HepG2 (cell line): ENCODE measurements around the gene PDE4C. TPM values are rescaled to one million over a fixed set of nuclear protein-coding genes. Genes with fewer than 3 reads are reported as not detected.

Experiments used
- ATAC-seq: fragments of 200-7000 bp; cut with Tn5 transposase; 3 replicates; pipeline ENCODE4 v1.9.1; 2020; ENCODE audit warnings: mild to moderate bottlenecking, moderate library complexity
- BruUV-seq: library from RNA; stranded (reverse); fragments of 400-500 nt; replicated peaks from 2 replicates; lab custom pipeline; 2021; lab: Mats Ljungman, UMichigan
- CTCF ChIA-PET: fragments of 300-600 bp; formaldehyde crosslinking; extraction: SDS; loops from one replicate; lab custom pipeline; 2021; ENCODE audit warnings: low total read pairs, inconsistent platforms, low intra/inter-chr PET ratio; lab: Yijun Ruan, JAX
- POLR2A ChIA-PET: fragments of 350-600 bp; sonication (Branson Sonifier 250); formaldehyde crosslinking; loops from one replicate; lab custom pipeline; 2020; ENCODE audit warnings: antibody characterized with exemption, inconsistent platforms; lab: Yijun Ruan, JAX
- DNase-seq: peaks from one replicate; pipeline ENCODE4 v3.0.0-alpha.2; 2015; ENCODE audit warnings: low spot score
- FAIRE-seq: peaks from 3 replicates; lab custom pipeline; 2011; peaks lifted over from hg19 to GRCh38; lab: Jason Lieb, UNC
- H2AFZ ChIP-seq: one replicate; pipeline ENCODE4 v1.6.1; 2011; ENCODE audit warnings: low read length, inconsistent platforms
- H3K27ac ChIP-seq: fragments of 300-600 bp; 3 replicates; pipeline ENCODE4 v1.8.0; 2011; ENCODE audit warnings: mixed run types, mild to moderate bottlenecking, mixed read lengths, low read length, inconsistent platforms; ENCODE audit not compliant: insufficient read depth; ENCODE audit errors: extremely low read length
- H3K27me3 ChIP-seq, 2 experiments: fragments of 200-600 bp in 1 of 2; 2 replicates in 1 of 2; 3 replicates in 1 of 2; pipeline versions ENCODE4 v1.6.0 to v1.8.0; 2011; ENCODE audit warnings: low read length in 2 of 2, mild to moderate bottlenecking in 2 of 2, moderate library complexity in 2 of 2, inconsistent platforms in 1 of 2; ENCODE audit not compliant: insufficient read depth in 2 of 2, control insufficient read depth in 1 of 2
- H3K36me3 ChIP-seq, 2 experiments: fragments of 200-600 bp in 1 of 2; replicated peaks in 1 of 2; 2 replicates in 1 of 2; 3 replicates in 1 of 2; pipeline versions ENCODE4 v1.5.1 to v1.8.0; 2011; ENCODE audit warnings: low read length in 2 of 2, inconsistent platforms in 1 of 2; ENCODE audit not compliant: insufficient read depth in 2 of 2, control insufficient read depth in 1 of 2
- H3K4me1 ChIP-seq: 2 replicates; pipeline ENCODE4 v1.5.1; 2012; ENCODE audit warnings: low read length, inconsistent platforms; ENCODE audit not compliant: insufficient read depth
- H3K4me2 ChIP-seq: 2 replicates; pipeline ENCODE4 v1.6.0; 2011; ENCODE audit warnings: low read depth, low read length, inconsistent platforms
- H3K4me3 ChIP-seq, 3 experiments: fragments of 200-600 bp in 1 of 3; sonication (generic), shearing (Covaris generic) in 1 of 3; replicated peaks in 1 of 3; 2 replicates each; pipeline ENCODE4 v1.5.1; 2011 to 2016; ENCODE audit warnings: low read length in 3 of 3, inconsistent platforms in 2 of 3, low read depth in 2 of 3, mild to moderate bottlenecking in 2 of 3, control low read depth in 1 of 3, mixed read lengths in 1 of 3; ENCODE audit not compliant: insufficient read depth in 1 of 3
- H3K79me2 ChIP-seq: one replicate; pipeline ENCODE4 v1.6.1; 2011; ENCODE audit warnings: low read length, inconsistent platforms; ENCODE audit not compliant: insufficient read depth
- H3K9ac ChIP-seq: 2 replicates; pipeline ENCODE4 v1.6.0; 2011; ENCODE audit warnings: mild to moderate bottlenecking, low read depth, low read length, inconsistent platforms; ENCODE audit not compliant: insufficient read depth
- H3K9me3 ChIP-seq: 2 replicates; pipeline ENCODE4 v1.5.1; 2012; ENCODE audit warnings: mild to moderate bottlenecking, low read length
- H4K20me1 ChIP-seq: 2 replicates; pipeline ENCODE4 v1.6.0; 2011; ENCODE audit warnings: inconsistent platforms, mild to moderate bottlenecking, low read length, moderate library complexity; ENCODE audit not compliant: insufficient read depth
- JUNB ChIP-seq: sonication (generic); formaldehyde crosslinking; IDR thresholded peaks from 2 replicates; pipeline ENCODE4 v1.8.0; 2022; ENCODE audit warnings: missing genetic modification reagents, mild to moderate bottlenecking, borderline replicate concordance
- MAFG ChIP-seq: sonication (generic); formaldehyde crosslinking; IDR thresholded peaks from 2 replicates; pipeline ENCODE4 v1.5.1; 2020; ENCODE audit warnings: mild to moderate bottlenecking, missing genetic modification reagents
- MED13 ChIP-seq: sonication (generic); formaldehyde crosslinking; IDR thresholded peaks from 2 replicates; pipeline ENCODE4 v1.5.0; 2020; ENCODE audit warnings: missing genetic modification reagents
- SIX4 ChIP-seq: sonication (generic); formaldehyde crosslinking; IDR thresholded peaks from 2 replicates; pipeline ENCODE4 v1.4.0; 2020; ENCODE audit warnings: missing genetic modification reagents
- ZMYM2 ChIP-seq: sonication (generic); formaldehyde crosslinking; IDR thresholded peaks from 2 replicates; pipeline ENCODE4 v1.8.0; 2022; ENCODE audit warnings: mild to moderate bottlenecking, missing genetic modification reagents
- ZNF563 ChIP-seq: sonication (generic); formaldehyde crosslinking; IDR thresholded peaks from 2 replicates; pipeline ENCODE4 v1.8.0; 2022; ENCODE audit warnings: mild to moderate bottlenecking, moderate library complexity, missing genetic modification reagents
- ZSCAN31 ChIP-seq: sonication (generic); formaldehyde crosslinking; IDR thresholded peaks from 2 replicates; pipeline ENCODE4 v1.5.0; 2020; ENCODE audit warnings: low read depth, mild to moderate bottlenecking, missing genetic modification reagents
- WGBS: methylation state at CpG from one replicate; pipeline ENCODE4 v1.1.6; 2017; ENCODE audit warnings: low lambda C conversion rate; 5-methylcytosine and 5-hydroxymethylcytosine counted together
- in situ Hi-C: cut with HindIII; loops from 2 replicates; pipeline ENCODE4 v1.10.0; 2017; ENCODE audit warnings: low pct_unique_long_range_greater_than_20kb; ENCODE audit not compliant: extremely low pct_ligation_motif_present
- intact Hi-C: fragments of 100-400 bp; cut with micrococcal nuclease; formaldehyde crosslinking; loops from one replicate; pipeline ENCODE4 v1.10.0; 2022; ENCODE audit not compliant: unreplicated experiment
- polyA plus RNA-seq, 8 experiments: library from polyadenylated mRNA; depleted of rRNA in 3 of 8; stranded (reverse) in 7 of 8; unstranded in 1 of 8; fragments of >200 nt; fragmentation: Illumina TruSeq in 4 of 8; extraction: Trizol in 4 of 8; gene quantifications; 2 replicates each; pipeline versions ENCODE4 v1.2.1 to v1.2.3, GENCODE V29; 2011 to 2016; ENCODE audit warnings: low read depth in 4 of 8, missing spikeins in 1 of 8, mixed read lengths in 1 of 8; ENCODE audit not compliant: insufficient read depth in 1 of 8
- total RNA-seq, 5 experiments: library from RNA; depleted of rRNA; stranded (reverse); fragments of >200 nt; fragmentation: Illumina TruSeq; extraction: Trizol; gene quantifications; 2 replicates each; pipeline ENCODE4 v1.2.3, GENCODE V29; 2016; ENCODE audit warnings: low read depth in 1 of 5
- TF ChIP-seq, protein P1 (sequence below): sonication (generic); formaldehyde crosslinking; IDR thresholded peaks from 2 replicates; pipeline ENCODE4 v1.5.1; 2020; ENCODE audit warnings: mild to moderate bottlenecking, missing genetic modification reagents
- TF ChIP-seq, protein P2 (sequence below): sonication (generic); formaldehyde crosslinking; IDR thresholded peaks from 2 replicates; pipeline ENCODE4 v1.4.0; 2020; ENCODE audit warnings: mild to moderate bottlenecking, missing genetic modification reagents

Gene PDE4C
- total and polyA plus RNA-seq, 2 of the 13 experiments (the other 11 are each of a cell fraction or from before 2014, with no cell fraction given), result 1.4 to 14.0 TPM

DNA sequence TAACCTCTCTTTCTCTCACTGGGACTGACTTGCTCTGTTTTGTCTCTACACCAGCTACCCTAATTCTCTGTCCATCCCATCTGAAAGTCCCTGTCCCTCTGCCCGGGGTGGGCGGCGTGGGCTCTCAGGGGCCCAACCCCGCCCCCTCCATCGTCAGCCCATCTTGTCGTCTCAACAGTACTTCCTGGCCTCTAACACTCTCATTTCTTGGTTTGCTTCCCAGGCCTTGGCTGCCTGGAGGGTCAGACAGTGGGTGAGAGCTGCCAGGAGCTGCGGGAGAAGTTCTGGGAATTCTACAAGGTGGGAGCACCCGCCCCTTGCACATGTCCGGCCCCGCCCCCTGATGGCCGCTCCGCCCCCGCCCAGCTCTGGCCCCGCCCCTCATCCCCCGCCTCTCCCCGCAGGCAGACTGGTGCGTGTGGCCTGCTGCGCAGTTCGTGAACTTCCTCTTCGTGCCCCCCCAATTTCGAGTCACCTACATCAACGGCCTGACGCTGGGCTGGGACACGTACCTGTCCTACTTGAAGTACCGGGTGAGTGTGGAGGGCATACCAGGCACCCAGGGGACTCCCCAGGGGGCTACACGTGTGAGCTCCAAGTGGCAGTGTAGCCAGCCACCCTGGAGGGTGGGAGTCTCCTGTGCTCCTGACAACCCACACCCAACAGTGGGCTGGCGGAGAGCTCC, 31.5 kb downstream of the PDE4C start:
- FAIRE-seq, result no peak
- Histone ChIP-seq H3K27ac (no peak overlapping the region), H3K79me2 (peaks cover 7% of the 10 kb centered on the region), H3K4me1 (peaks cover 29% of the 10 kb centered on the region), H4K20me1 (no peaks in the 10 kb centered on the region), H3K9ac (no peak overlapping the region), H3K4me2 (peak overlapping the region; percentile 91; the same call in 1 of the 2 replicates), H3K27me3 (no peaks in the 10 kb centered on the region; a peak in 1 of 5 replicates), H3K9me3 (no peaks in the 10 kb centered on the region), H3K36me3 (peaks cover 5 to 14% of the 10 kb centered on the region in 2 experiments; a peak in 3 of 5 replicates), H3K4me3 (no peak overlapping the region), H2AFZ (no peak overlapping the region)
- no peak for DNase-seq
- ATAC-seq, result no peak
- in situ Hi-C loops (no loop called here), intact Hi-C loops (no loop called here)
- ChIA-PET POLR2A (no interaction called here), CTCF (no interaction called here)
- 89% methylated on average over 25 of the region's 27 CpGs for WGBS
- no TSS peak for BruUV-seq
- TF ChIP-seq JUNB (CRISPR knock-in tag) (no peak), MAFG (CRISPR knock-in tag) (no peak), ZNF563 (CRISPR knock-in tag) (no peak), ZMYM2 (CRISPR knock-in tag) (no peak), MED13 (CRISPR knock-in tag) (no peak), SIX4 (CRISPR knock-in tag) (no peak), ZSCAN31 (CRISPR knock-in tag) (no peak)
- TF ChIP-seq, protein P1, sequence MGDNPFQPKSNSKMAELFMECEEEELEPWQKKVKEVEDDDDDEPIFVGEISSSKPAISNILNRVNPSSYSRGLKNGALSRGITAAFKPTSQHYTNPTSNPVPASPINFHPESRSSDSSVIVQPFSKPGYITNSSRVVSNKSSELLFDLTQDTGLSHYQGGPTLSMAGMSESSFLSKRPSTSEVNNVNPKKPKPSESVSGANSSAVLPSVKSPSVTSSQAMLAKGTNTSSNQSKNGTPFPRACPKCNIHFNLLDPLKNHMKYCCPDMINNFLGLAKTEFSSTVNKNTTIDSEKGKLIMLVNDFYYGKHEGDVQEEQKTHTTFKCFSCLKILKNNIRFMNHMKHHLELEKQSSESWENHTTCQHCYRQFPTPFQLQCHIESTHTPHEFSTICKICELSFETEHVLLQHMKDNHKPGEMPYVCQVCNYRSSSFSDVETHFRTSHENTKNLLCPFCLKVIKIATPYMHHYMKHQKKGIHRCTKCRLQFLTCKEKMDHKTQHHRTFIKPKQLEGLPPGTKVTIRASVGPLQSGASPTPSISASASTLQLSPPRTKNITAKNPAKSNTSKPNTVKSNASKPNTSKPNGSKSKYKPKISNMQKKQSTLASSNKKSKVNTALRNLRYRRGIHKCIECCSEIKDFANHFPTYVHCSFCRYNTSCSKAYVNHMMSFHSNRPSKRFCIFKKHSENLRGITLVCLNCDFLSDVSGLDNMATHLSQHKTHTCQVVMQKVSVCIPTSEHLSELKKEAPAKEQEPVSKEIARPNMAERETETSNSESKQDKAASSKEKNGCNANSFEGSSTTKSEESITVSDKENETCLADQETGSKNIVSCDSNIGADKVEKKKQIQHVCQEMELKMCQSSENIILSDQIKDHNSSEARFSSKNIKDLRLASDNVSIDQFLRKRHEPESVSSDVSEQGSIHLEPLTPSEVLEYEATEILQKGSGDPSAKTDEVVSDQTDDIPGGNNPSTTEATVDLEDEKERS (CRISPR knock-in tag), result no peak
- TF ChIP-seq, protein P2, sequence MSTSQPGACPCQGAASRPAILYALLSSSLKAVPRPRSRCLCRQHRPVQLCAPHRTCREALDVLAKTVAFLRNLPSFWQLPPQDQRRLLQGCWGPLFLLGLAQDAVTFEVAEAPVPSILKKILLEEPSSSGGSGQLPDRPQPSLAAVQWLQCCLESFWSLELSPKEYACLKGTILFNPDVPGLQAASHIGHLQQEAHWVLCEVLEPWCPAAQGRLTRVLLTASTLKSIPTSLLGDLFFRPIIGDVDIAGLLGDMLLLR (CRISPR knock-in tag), result no peak
